K562 (cell line): ENCODE data around the gene DRGX. TPM values are rescaled to one million over a fixed set of nuclear protein-coding genes. Genes with fewer than 3 reads are reported as not detected.

Experiments
- ATAC-seq: fragments of 200-7000 bp; cut with Tn5 transposase; 3 replicates; pipeline ENCODE4 v1.9.1; 2020; ENCODE audit warnings: moderate library complexity
- BruUV-seq: library from RNA; stranded (reverse); fragments of 400-500 nt; replicated peaks from 2 replicates; lab custom pipeline; 2021; lab: Mats Ljungman, UMichigan
- CTCF ChIA-PET: fragments of 300-600 bp; formaldehyde crosslinking; extraction: SDS; loops from one replicate; lab custom pipeline; 2021; ENCODE audit warnings: low intra/inter-chr PET ratio; lab: Yijun Ruan, JAX
- POLR2A ChIA-PET: fragments of 300-600, 350-650 bp; sonication (Branson Sonifier 250); formaldehyde crosslinking; extraction: SDS; loops from one replicate; lab custom pipeline; 2021; ENCODE audit warnings: antibody characterized with exemption, inconsistent platforms; lab: Yijun Ruan, JAX
- DNase-seq, 4 experiments: peaks; one replicate each; pipeline versions ENCODE4 v3.0.0 to v3.0.0-alpha.2; 2011 to 2018; ENCODE audit warnings: low spot score in 3 of 4, mixed read lengths in 3 of 4; ENCODE audit errors: extremely low read depth in 1 of 4
- FAIRE-seq: peaks from 2 replicates; lab custom pipeline; 2011; peaks lifted over from hg19 to GRCh38; lab: Jason Lieb, UNC
- H2AFZ ChIP-seq: 2 replicates; pipeline ENCODE4 v1.6.0; 2011; ENCODE audit warnings: low read depth, low read length, control low read depth, inconsistent platforms
- H3K27ac ChIP-seq: fragments of 200-600 bp; 3 replicates; pipeline ENCODE4 v1.8.0; 2011; ENCODE audit warnings: low read depth, mild to moderate bottlenecking, control low read depth, inconsistent platforms, low read length, moderate library complexity, mixed read lengths; ENCODE audit errors: extremely low read depth
- H3K27me3 ChIP-seq, 2 experiments: fragments of 300-600 bp in 1 of 2; 2 replicates in 1 of 2; 3 replicates in 1 of 2; pipeline versions ENCODE4 v1.6.0 to v1.8.0; 2011; ENCODE audit warnings: inconsistent platforms in 2 of 2, low read length in 2 of 2, mild to moderate bottlenecking in 1 of 2, mixed read lengths in 1 of 2, moderate library complexity in 1 of 2; ENCODE audit not compliant: control insufficient read depth in 2 of 2, insufficient read depth in 2 of 2
- H3K36me3 ChIP-seq: fragments of 300-600 bp; 3 replicates; pipeline ENCODE4 v1.8.0; 2011; ENCODE audit warnings: mild to moderate bottlenecking, low read length, inconsistent platforms; ENCODE audit not compliant: control insufficient read depth, insufficient read depth
- H3K4me1 ChIP-seq, 2 experiments: fragments of 200-600 bp in 1 of 2; replicated peaks in 1 of 2; 2 replicates in 1 of 2; 3 replicates in 1 of 2; pipeline versions ENCODE4 v1.5.1 to v1.8.0; 2011; ENCODE audit warnings: inconsistent platforms in 2 of 2, low read length in 2 of 2, mild to moderate bottlenecking in 1 of 2, mixed read lengths in 1 of 2, moderate library complexity in 1 of 2; ENCODE audit not compliant: control insufficient read depth in 2 of 2, insufficient read depth in 2 of 2
- H3K4me2 ChIP-seq: 2 replicates; pipeline ENCODE4 v1.6.1; 2011; ENCODE audit warnings: low read length, control low read depth, inconsistent platforms, mixed read lengths; ENCODE audit not compliant: insufficient read depth
- H3K4me3 ChIP-seq: fragments of 200-600 bp; sonication (generic), shearing (Covaris generic); 2 replicates; pipeline ENCODE4 v1.5.1; 2016; ENCODE audit warnings: control low read depth, inconsistent platforms
- H3K79me2 ChIP-seq: fragments of 200-600 bp; 3 replicates; pipeline ENCODE4 v1.8.0; 2011; ENCODE audit warnings: low read length, inconsistent platforms; ENCODE audit not compliant: control insufficient read depth, insufficient read depth
- H3K9ac ChIP-seq, 2 experiments: 2 replicates each; pipeline versions ENCODE4 v1.6.0 to v1.6.1; 2011; ENCODE audit warnings: low read depth in 2 of 2, low read length in 2 of 2, control low read depth in 1 of 2, inconsistent platforms in 1 of 2, mild to moderate bottlenecking in 1 of 2, mixed read lengths in 1 of 2; ENCODE audit not compliant: insufficient read depth in 1 of 2
- H3K9me1 ChIP-seq: one replicate; pipeline ENCODE4 v1.6.0; 2011; ENCODE audit warnings: inconsistent platforms, mild to moderate bottlenecking, low read length, moderate library complexity; ENCODE audit not compliant: control insufficient read depth, insufficient read depth
- H3K9me3 ChIP-seq: replicated peaks from 2 replicates; pipeline ENCODE4 v1.5.1; 2011; ENCODE audit warnings: low read depth, low read length, inconsistent platforms; ENCODE audit not compliant: control insufficient read depth, insufficient read depth
- H4K20me1 ChIP-seq: replicated peaks from 2 replicates; pipeline ENCODE4 v1.6.1; 2011; ENCODE audit warnings: low read length, inconsistent platforms, mixed read lengths; ENCODE audit not compliant: control insufficient read depth, insufficient read depth
- ARID4B ChIP-seq: sonication (generic); formaldehyde crosslinking; IDR thresholded peaks from 2 replicates; pipeline ENCODE4 v1.8.0; 2022; ENCODE audit warnings: mild to moderate bottlenecking, missing genetic modification reagents
- BRCA1 ChIP-seq, 2 experiments: fragments of 450-650 bp in 1 of 2; sonication (generic) in 1 of 2; formaldehyde crosslinking in 1 of 2; IDR thresholded peaks; 2 replicates each; pipeline versions ENCODE4 v1.5.0 to v1.6.1; 2017 to 2020; ENCODE audit warnings: mild to moderate bottlenecking in 1 of 2, missing genetic modification reagents in 1 of 2
- CAMTA2 ChIP-seq: fragments of 250-450 bp; sonication (Bioruptor Pico); conservative IDR thresholded peaks from 2 replicates; pipeline ENCODE4 v1.5.1; 2022
- DDX20 ChIP-seq: fragments of 450-650 bp; IDR thresholded peaks from 2 replicates; pipeline ENCODE4 v1.6.1; 2016; ENCODE audit warnings: missing genetic modification characterization, low read depth, mild to moderate bottlenecking, missing compliant biosample characterization, moderate library complexity
- HBP1 ChIP-seq: fragments of 450-650 bp; formaldehyde crosslinking; IDR thresholded peaks from 2 replicates; pipeline ENCODE4 v1.4.0; 2022; ENCODE audit warnings: missing genetic modification characterization
- KDM4B ChIP-seq, 2 experiments: fragments of 450-650 bp in 1 of 2; sonication (generic) in 1 of 2; IDR thresholded peaks; 2 replicates each; pipeline ENCODE4 v1.6.1; 2016 to 2017; ENCODE audit warnings: borderline replicate concordance in 2 of 2, antibody characterized with exemption in 1 of 2, low read depth in 1 of 2, mild to moderate bottlenecking in 1 of 2
- ZBTB12 ChIP-seq: fragments of 250-450 bp; sonication (Bioruptor Pico); IDR thresholded peaks from 2 replicates; pipeline ENCODE4 v1.4.0; 2020
- ZNF146 ChIP-seq: IDR thresholded peaks from one replicate; pipeline ENCODE4 v1.6.1; 2018; ENCODE audit warnings: missing compliant biosample characterization; ENCODE audit not compliant: unreplicated experiment
- ZNF518B ChIP-seq: fragments of 250-450 bp; sonication (Bioruptor Pico); IDR thresholded peaks from 2 replicates; pipeline ENCODE4 v1.5.0; 2021; ENCODE audit warnings: mild to moderate bottlenecking, moderate library complexity
- ZNF79 ChIP-seq: fragments of 250-450 bp; sonication (Bioruptor Pico); IDR thresholded peaks from 2 replicates; pipeline ENCODE4 v1.4.0; 2020; ENCODE audit warnings: low read depth, mild to moderate bottlenecking, moderate library complexity
- WGBS: fragments of 100-300 bp; shearing (Covaris generic); methylation state at CpG from one replicate; pipeline ENCODE4 v1.1.6; 2016; ENCODE audit warnings: low coverage, mixed read lengths; ENCODE audit not compliant: insufficient coverage; ENCODE audit errors: missing lambda C conversion rate; 5-methylcytosine and 5-hydroxymethylcytosine counted together
- in situ Hi-C: fragments of 300-500 bp; cut with MboI; formaldehyde crosslinking; loops from 4 replicates; pipeline ENCODE4 v1.15.0; 2018; ENCODE audit warnings: inconsistent platforms, mixed read lengths
- intact Hi-C: fragments of 100-400 bp; cut with micrococcal nuclease; formaldehyde crosslinking; loops from 2 replicates; pipeline ENCODE4 v1.14.2; 2022
- polyA plus RNA-seq, 8 experiments: library from polyadenylated mRNA; depleted of rRNA in 4 of 8; stranded (reverse) in 5 of 8; unstranded in 3 of 8; fragments of >200 nt; fragmentation: Nextera tagmentation in 2 of 8; fragmentation: Illumina TruSeq in 1 of 8; extraction: Ambion mirVana in 2 of 8; extraction: Trizol in 1 of 8; gene quantifications; 2 replicates each; pipeline versions ENCODE4 v1.2.1 to v1.2.3, GENCODE V29; 2011 to 2014; ENCODE audit warnings: inconsistent platforms in 1 of 8, missing spikeins in 1 of 8
- total RNA-seq, 7 experiments: library from RNA; depleted of rRNA in 6 of 7; stranded (reverse); fragments of >200 nt in 6 of 7; fragmentation: Illumina TruSeq in 2 of 7; extraction: Trizol in 2 of 7; gene quantifications; 2 replicates each; pipeline versions ENCODE4 v1.2.1 to v1.2.3, GENCODE V29; 2011 to 2021; ENCODE audit warnings: low replicate concordance in 1 of 7

Gene DRGX
- total and polyA plus RNA-seq, 9 of the 15 experiments (the other 6 are each of a cell fraction or from before 2014, with no cell fraction given) = not detected

GRCh38 chr10:49414496-49414895 lies 18.6 kb upstream of the DRGX start:
- WGBS = 4% methylated on average over 2 of the region's 2 CpGs
- CTCF ChIA-PET = no interaction called here
- TF ChIP-seq ZBTB12 (no peak), ARID4B (CRISPR knock-in tag) (no peak), KDM4B (IDR thresholded peaks at IDR 0.05; ENCODE audit: borderline replicate concordance in 2 of 2, low read depth in 1 of 2) (no peak), HBP1 (no peak), ZNF79 (no peak), ZNF146 (CRISPR knock-in tag) (no peak), ZNF518B (no peak), BRCA1 (IDR thresholded peaks at IDR 0.05) (no peak), BRCA1 (CRISPR knock-in tag; IDR thresholded peaks at IDR 0.05) (no peak), CAMTA2 (CRISPR knock-in tag) (no peak), DDX20 (tag) (no peak)

More at GRCh38 chr10:49414496-49414895, 18.6 kb upstream of the DRGX start:
- peaks cover 14 to 48% of the 10 kb centered on the region in 2 experiments; a peak in 4 of 5 replicates for H3K27me3 ChIP-seq
- no peak overlapping the region for H3K9ac ChIP-seq
- POLR2A ChIA-PET = no interaction called here
- H3K9me3 ChIP-seq = no peaks in the 10 kb centered on the region
- H3K4me2 ChIP-seq = no peak overlapping the region
- FAIRE-seq = no peak
- no peak overlapping the region for H3K27ac ChIP-seq
- BruUV-seq = no TSS peak
- 0 out of 5 replicates have a peak, but pooled peaks cover 0 to 3% of the 10 kb centered on the region in 2 experiments for H3K4me1 ChIP-seq
- in situ Hi-C loops (loop anchor here (5.0 kb wide), 1 partner anchor 103 kb away; no protein-coding TSS in a partner anchor), intact Hi-C loops (no loop called here)
- H3K79me2 ChIP-seq = no peaks in the 10 kb centered on the region
- H2AFZ ChIP-seq = no peak overlapping the region
- 0 out of 2 replicates have a peak, but pooled peaks cover 3% of the 10 kb centered on the region for H4K20me1 ChIP-seq
- no peaks in the 10 kb centered on the region for H3K9me1 ChIP-seq
- H3K4me3 ChIP-seq = no peak overlapping the region
- ATAC-seq = no peak
- DNase-seq = no peak
- H3K36me3 ChIP-seq = no peaks in the 10 kb centered on the region
